Body of pancreas (tissue), 4 donors: ENCODE data around the gene CAPG. TPM values are rescaled to one million over a fixed set of nuclear protein-coding genes. Genes with fewer than 3 reads are reported as not detected.
A peak's percentile ranks its signal among the peaks of the same experiment; 100 is the strongest.
"Not testable (repeated sequence)": the region's sequence is repeated elsewhere in the genome, so short reads cannot be mapped to it uniquely, and the experiment has no call there.

Experiments
- ATAC-seq: fragments of 150-250 bp; one replicate; pipeline ENCODE4 v1.9.1; 2016
- DNase-seq, 4 donors: peaks; one replicate each; pipeline ENCODE4 v3.0.0-alpha.2; 2019
- H3K27ac ChIP-seq, 4 donors: fragments of 200-600 bp; sonication (generic); 1 replicate in 3 of 4; 2 replicates in 1 of 4; pipeline versions ENCODE4 v1.5.1 to v1.6.1; 2016 to 2019; ENCODE audit warnings: mild to moderate bottlenecking in 1 of 4, mixed read lengths in 1 of 4, moderate library complexity in 1 of 4
- H3K27me3 ChIP-seq, 2 donors: fragments of 200-600 bp; sonication (generic); one replicate each; pipeline ENCODE4 v1.6.0; 2016; ENCODE audit warnings: mild to moderate bottlenecking in 1 of 2
- H3K36me3 ChIP-seq, 2 donors: fragments of 200-600 bp; sonication (generic); replicated peaks in 1 of 2; 2 replicates each; pipeline ENCODE4 v1.5.1; 2016; ENCODE audit warnings: low read depth in 2 of 2; ENCODE audit not compliant: insufficient read depth in 1 of 2
- H3K4me1 ChIP-seq: fragments of 200-600 bp; sonication (generic); one replicate; pipeline ENCODE4 v1.6.0; 2016
- H3K4me3 ChIP-seq, 2 donors: fragments of 200-600 bp; sonication (generic); 1 replicate in 1 of 2; 2 replicates in 1 of 2; pipeline ENCODE4 v1.5.1; 2016 to 2019
- H3K9me3 ChIP-seq, 3 donors: fragments of 200-600 bp; sonication (generic); 1 replicate in 2 of 3; 2 replicates in 1 of 3; pipeline ENCODE4 v1.5.1; 2016
- POLR2A ChIP-seq, 3 donors: fragments of 450-650 bp; IDR thresholded peaks; one replicate each; pipeline ENCODE4 v1.6.1; 2016; ENCODE audit warnings: antibody characterized with exemption in 3 of 3, mild to moderate bottlenecking in 2 of 3
- WGBS, 2 donors: methylation state at CpG; one replicate each; pipeline ENCODE4 v1.1.5; 2017; 5-methylcytosine and 5-hydroxymethylcytosine counted together
- intact Hi-C: fragments of 100-400 bp; cut with DNase I; formaldehyde crosslinking; loops from one replicate; pipeline ENCODE4 v1.15.1; 2023
- total RNA-seq, 2 donors: library from RNA; depleted of rRNA; stranded (reverse); fragments of >200 nt; gene quantifications; one replicate each; pipeline ENCODE4 v1.1.0, GENCODE V29; 2016
- TF ChIP-seq, protein P1 (sequence below), 7 experiments: fragments of 450-650 bp in 4 of 7; fragments of 200-600 bp in 3 of 7; sonication (generic) in 3 of 7; IDR thresholded peaks; one replicate each; pipeline ENCODE4 v1.5.1; 2016 to 2019; ENCODE audit warnings: antibody characterized with exemption in 7 of 7

The CAPG gene
- total RNA-seq, 2 donors from 2014 or later: 26.0 to 35.0 TPM

DNA sequence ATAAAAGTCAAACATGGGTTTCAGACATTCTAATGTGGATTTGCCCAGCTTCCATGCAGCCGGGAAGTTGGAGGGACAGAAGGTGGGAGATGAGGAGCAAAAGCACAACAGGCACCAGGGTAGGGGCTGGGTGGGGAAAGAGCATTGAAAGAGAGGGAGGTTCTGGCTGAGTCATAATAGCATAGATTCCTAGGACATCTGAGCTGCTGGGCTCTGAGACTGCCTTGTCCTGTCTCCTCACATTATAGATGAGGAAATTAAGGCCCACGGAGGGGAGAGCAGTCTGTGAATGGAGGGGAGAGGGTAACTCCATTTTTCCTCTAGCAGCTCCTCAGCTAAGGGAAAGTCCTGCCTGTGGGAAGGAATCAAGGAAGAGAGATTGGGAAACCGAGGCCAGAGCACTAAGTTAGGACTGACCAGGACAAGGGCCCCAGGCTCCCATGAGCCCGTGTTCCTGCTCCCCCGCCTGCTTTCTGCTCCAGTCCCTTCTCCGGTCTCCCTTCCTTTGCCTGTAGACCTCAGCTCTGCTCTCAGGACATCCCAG lies 34.5 kb upstream of the CAPG start:
- DNase-seq (no peak), ATAC-seq (no peak)
- intact Hi-C loops: no loop called here
- Histone ChIP-seq H3K4me1 (peaks cover 58% of the 10 kb centered on the region), H3K36me3 (no peaks in the 10 kb centered on the region), H3K9me3 (no peaks in the 10 kb centered on the region), H3K27me3 (no peaks in the 10 kb centered on the region), H3K27ac (peak overlapping the region; percentile 77 to 94 (median 90)), H3K4me3 (no peak overlapping the region)
- 83 to 88% methylated on average over 6 of the region's 6 CpGs for WGBS, 2 donors
- TF ChIP-seq, protein P1, sequence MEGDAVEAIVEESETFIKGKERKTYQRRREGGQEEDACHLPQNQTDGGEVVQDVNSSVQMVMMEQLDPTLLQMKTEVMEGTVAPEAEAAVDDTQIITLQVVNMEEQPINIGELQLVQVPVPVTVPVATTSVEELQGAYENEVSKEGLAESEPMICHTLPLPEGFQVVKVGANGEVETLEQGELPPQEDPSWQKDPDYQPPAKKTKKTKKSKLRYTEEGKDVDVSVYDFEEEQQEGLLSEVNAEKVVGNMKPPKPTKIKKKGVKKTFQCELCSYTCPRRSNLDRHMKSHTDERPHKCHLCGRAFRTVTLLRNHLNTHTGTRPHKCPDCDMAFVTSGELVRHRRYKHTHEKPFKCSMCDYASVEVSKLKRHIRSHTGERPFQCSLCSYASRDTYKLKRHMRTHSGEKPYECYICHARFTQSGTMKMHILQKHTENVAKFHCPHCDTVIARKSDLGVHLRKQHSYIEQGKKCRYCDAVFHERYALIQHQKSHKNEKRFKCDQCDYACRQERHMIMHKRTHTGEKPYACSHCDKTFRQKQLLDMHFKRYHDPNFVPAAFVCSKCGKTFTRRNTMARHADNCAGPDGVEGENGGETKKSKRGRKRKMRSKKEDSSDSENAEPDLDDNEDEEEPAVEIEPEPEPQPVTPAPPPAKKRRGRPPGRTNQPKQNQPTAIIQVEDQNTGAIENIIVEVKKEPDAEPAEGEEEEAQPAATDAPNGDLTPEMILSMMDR (IDR thresholded peaks at IDR 0.05): no peak
- no peak for TF ChIP-seq POLR2A (IDR thresholded peaks at IDR 0.05)

DNA sequence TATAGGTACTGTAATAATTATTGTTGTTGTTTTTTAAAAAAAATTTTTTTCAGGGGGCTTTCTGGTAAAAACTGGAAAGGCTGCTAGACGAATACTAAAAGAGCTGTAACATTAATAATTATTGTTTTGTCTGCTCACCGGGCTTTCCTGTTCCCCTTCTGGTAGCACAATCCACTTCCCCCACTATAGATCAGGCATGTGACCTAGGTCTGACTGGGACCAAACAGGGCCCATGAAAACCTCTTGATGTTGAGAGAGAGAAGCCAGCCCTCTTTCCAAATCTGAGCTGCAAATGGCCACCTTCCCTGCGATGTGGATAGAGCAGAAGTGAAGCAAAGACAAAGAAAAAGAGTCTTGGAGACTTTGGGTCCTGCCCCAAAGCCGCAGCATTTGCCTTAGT lies 31.7 kb upstream of the CAPG start:
- no peaks in the 10 kb centered on the region for H3K9me3 ChIP-seq
- DNase-seq (no peak), ATAC-seq (no peak)
- H3K4me1 ChIP-seq: peaks cover 57% of the 10 kb centered on the region
- no peaks in the 10 kb centered on the region for H3K36me3 ChIP-seq
- WGBS, 2 donors: 71 to 82% methylated on average over 4 of the region's 4 CpGs
- peak overlapping the region in 1 of 4 donors; percentile 49 for H3K27ac ChIP-seq
- H3K27me3 ChIP-seq: no peaks in the 10 kb centered on the region
- TF ChIP-seq, protein P1 (IDR thresholded peaks at IDR 0.05): no peak
- no peak for TF ChIP-seq POLR2A (IDR thresholded peaks at IDR 0.05)
- no peak overlapping the region for H3K4me3 ChIP-seq
- intact Hi-C loops: no loop called here

GRCh38 chr2:85440729-85441128 lies 30.6 kb upstream of the CAPG start:
- intact Hi-C loops: no loop called here
- WGBS, 2 donors: 88% methylated on average over 5 of the region's 5 CpGs

DNA sequence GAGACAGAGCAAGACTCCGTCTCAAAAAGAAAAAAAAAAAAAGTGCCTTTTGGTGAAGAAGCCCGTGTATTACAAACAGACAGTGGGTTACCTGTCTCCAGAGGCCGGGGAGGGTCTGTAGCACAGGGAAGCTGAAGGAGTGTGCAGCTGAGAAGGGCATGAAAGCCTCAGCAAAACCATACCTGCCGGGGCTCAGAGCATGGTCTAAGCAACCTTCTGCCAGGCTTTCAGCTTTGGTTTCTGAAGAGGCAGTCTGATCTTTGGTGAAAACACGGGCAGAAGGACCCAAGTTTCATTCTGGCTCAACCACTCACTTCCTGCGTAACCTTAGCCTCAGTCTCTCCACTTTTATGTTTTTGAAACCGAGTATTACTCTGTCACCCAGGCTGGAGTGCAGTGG lies 29.8 kb upstream of the CAPG start:
- no peaks in the 10 kb centered on the region for H3K36me3 ChIP-seq
- WGBS, 2 donors: 81 to 92% methylated on average over 7 of the region's 7 CpGs
- no peak for ATAC-seq
- no peaks in the 10 kb centered on the region for H3K9me3 ChIP-seq
- TF ChIP-seq POLR2A (IDR thresholded peaks at IDR 0.05): no peak
- TF ChIP-seq, protein P1 (IDR thresholded peaks at IDR 0.05): no peak
- no peaks in the 10 kb centered on the region for H3K27me3 ChIP-seq
- intact Hi-C loops: no loop called here
- peaks cover 57% of the 10 kb centered on the region for H3K4me1 ChIP-seq
- no peak for DNase-seq
- no peak overlapping the region for H3K4me3 ChIP-seq
- H3K27ac ChIP-seq: peak overlapping the region in 2 of 4 donors; percentile 94 to 96

More at GRCh38 chr2:85440729-85441128, 30.6 kb upstream of the CAPG start:
- no peak overlapping the region for H3K4me3 ChIP-seq
- ATAC-seq: no peak
- no peaks in the 10 kb centered on the region for H3K27me3 ChIP-seq
- H3K36me3 ChIP-seq: no peaks in the 10 kb centered on the region
- H3K4me1 ChIP-seq: peaks cover 57% of the 10 kb centered on the region
- no peaks in the 10 kb centered on the region for H3K9me3 ChIP-seq
- no peak overlapping the region for H3K27ac ChIP-seq
- no peak for DNase-seq
- TF ChIP-seq, protein P1 (IDR thresholded peaks at IDR 0.05): no peak
- TF ChIP-seq POLR2A (IDR thresholded peaks at IDR 0.05): no peak

- not testable (repeated sequence) for ATAC-seq
These were observed 29.4 kb upstream of the CAPG start for GRCh38 chr2:85439569-85439968.

More at GRCh38 chr2:85439569-85439968, 29.4 kb upstream of the CAPG start:
- H3K27me3 ChIP-seq, H3K9me3 ChIP-seq, DNase-seq, intact Hi-C loops, H3K4me3 ChIP-seq, H3K36me3 ChIP-seq: not testable (repeated sequence)
- 83 to 93% methylated on average over 8 to 9 of the region's 9 CpGs for WGBS, 2 donors
- Histone ChIP-seq H3K4me1 (peaks cover 55% of the 10 kb centered on the region), H3K27ac (peak overlapping the region in 3 of 4 donors; percentile 83 to 96 (median 94))
